Measurements from ENCODE around the gene RABGAP1L.
"Not testable (repeated sequence)": the region's sequence is repeated elsewhere in the genome, so short reads cannot be mapped to it uniquely, and the experiment has no call there.

Gene RABGAP1L

GRCh38 chr1:174777262-174777661, 617.9 kb downstream of the RABGAP1L start:
- no peak for DNase-seq

DNA sequence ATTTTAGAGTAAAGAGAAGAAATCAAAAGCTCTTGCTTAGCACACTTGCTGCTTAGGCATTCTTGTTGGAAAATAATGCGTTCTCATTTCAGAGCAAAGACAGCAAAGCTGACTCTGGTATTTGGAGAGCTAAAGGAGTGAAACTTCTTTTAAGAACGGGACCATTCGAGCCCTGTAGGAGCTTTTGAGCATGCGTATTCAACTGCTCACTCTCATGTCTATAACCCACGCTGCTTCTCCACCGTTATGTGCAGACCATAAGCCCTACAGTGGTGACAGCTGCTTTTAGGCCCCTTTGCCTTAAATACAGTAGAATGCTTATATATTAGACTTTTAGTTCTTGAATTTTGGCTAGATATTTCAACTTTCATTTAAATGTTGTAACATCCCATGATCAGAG, 626.2 kb downstream of the RABGAP1L start:
- DNase-seq, result no peak

DNA sequence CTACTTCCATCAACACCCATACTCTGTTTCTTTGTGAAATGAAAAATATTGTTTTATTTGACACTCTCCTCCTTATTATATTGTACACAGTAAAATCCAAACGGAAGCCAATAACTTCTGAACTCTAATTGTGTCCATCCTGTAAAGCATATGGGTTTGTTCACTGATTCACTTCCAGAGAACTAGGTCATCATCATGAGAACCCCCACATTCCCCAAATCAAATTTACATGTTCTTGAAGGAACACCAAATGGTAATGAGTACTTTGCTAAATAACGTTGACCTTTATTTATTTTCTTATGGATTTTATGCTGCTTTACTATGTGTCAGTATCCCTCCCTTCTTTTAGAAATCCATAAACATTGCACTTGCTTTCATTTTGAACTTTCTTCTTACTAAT, 627.0 kb downstream of the RABGAP1L start:
- DNase-seq, result no peak

DNA sequence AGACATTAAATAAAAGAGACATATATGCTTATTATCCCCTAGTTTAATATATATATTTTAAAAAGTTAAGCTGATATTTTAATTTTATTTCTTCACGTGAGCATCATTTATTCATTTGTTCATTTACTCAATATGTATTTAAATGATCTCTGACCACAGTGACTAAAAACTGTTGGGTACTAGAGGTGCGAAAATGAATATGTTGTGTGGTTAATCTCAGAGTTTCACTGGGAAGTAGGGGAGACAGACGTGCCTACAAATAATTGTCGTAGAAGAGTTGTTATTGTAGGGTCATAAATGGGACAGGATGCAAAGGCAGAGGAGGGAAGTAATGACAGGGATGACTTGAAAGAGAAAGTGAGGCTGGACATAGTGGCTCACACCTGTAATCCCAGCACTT, 627.4 kb downstream of the RABGAP1L start:
- DNase-seq, result no peak

GRCh38 chr1:174788981-174789380, 629.7 kb downstream of the RABGAP1L start:
- DNase-seq, result no peak

DNA sequence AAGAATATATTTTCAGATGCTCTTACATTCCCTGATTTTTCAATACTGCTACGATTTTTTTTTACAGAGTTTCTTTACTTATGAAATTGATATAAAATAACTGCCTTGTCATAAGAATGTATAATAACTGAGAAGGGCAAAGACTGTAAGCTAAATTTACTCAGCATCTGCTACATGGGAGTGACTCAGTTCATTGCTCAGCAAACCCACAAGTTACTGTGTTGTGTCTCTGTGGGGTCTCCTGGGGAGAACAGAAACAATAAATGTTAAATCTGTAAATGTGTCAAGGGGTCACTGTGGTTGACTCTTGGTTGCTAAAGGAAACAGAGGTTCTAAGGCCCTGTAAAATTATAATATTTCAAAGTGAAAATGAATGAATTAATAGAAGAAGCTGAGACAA, 630.1 kb downstream of the RABGAP1L start:
- DNase-seq, result no peak

DNA sequence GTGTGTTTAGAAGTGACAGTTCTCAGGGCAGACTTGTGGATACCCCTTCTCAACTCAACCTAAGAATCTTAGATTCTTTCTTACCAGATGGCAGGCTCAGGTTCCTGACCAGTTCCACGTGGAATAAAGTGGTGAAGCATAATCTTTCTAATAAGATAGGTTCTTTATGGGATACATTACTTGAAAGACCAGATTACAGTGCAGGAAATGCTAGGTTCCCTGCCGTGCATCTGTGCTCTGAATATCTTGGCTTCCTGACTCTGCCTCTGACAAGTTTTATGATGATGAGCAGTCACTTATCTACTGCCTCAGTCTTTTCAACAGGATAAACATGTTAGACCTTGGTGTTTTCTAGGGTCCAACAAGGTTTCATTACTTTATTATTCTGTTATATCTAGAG, 632.5 kb downstream of the RABGAP1L start:
- no peak for DNase-seq

DNA sequence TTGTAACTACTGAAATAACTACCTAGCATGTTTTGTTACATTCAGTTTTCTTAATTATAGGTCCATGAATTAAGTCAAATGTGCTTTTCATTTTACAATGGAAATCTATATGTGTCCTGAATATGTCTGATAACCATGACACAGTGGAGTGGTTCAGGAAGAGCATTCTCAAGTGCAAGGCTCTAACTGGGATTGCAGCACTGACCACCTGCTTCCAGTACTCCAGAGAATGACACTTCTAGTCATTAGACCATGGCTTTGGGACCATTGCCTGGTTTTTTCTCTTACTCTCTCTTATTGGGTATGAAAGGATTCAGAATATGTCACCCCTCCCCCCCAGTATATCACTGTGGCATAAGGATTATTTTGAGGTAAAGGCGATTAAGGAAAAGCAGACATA, 635.5 kb downstream of the RABGAP1L start:
- no peak for DNase-seq

DNA sequence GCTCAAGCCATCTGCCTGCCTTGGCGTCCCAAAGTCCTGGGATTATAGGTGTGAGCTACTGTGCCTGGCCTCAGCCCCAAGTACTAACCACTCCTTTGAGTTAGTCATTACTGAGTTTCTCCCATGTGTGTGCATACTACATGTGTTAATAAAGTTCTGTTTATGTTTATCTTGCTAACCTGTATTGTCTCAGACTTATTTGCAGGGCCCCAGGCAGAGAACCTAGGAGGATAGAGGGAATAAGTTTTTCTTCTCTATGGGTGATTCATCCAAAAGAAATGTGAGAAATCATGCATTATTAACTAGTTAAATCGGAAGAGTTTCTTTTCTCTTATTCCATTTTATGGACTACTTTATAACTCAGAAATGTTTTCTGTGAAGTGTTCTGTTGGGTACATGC, 636.5 kb downstream of the RABGAP1L start:
- no peak for DNase-seq

DNA sequence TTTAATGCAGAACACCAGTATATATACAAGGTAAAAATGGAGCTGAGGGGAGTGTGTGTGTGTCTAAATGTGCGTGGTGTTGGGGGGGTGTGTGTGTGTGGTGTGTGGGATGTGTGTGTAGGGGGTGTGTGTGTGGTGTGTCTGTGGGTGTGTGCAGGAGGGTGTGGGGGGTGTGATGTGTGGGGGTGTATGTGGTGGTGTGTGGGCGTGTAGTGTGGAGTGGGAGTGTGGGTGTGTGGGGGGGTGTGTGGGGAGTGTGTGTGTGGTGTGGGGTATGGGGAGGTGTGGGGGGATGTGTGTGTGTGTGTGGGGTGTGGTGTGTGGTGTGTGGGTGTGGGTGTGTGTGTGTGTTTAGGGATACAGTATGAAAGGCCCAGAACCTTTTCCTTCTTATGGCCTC, 638.1 kb downstream of the RABGAP1L start:
- no peak for DNase-seq

DNA sequence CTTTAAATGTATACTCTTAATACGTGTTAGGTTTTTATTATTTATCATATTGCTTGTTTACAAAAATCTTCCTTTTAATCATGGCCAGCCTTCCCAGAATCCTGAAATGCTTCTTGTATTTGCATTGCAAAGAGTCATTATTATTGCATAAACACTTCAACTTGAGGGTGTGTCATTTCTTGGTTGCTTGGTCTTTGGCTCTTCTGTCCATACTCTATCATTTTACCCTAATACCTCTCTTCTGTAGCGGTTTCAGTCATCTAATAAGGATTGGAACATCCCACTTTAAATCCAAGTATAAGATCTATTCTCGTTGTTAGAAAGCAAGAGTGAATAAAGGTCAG, 639.8 kb downstream of the RABGAP1L start:
- no peak for DNase-seq

DNA sequence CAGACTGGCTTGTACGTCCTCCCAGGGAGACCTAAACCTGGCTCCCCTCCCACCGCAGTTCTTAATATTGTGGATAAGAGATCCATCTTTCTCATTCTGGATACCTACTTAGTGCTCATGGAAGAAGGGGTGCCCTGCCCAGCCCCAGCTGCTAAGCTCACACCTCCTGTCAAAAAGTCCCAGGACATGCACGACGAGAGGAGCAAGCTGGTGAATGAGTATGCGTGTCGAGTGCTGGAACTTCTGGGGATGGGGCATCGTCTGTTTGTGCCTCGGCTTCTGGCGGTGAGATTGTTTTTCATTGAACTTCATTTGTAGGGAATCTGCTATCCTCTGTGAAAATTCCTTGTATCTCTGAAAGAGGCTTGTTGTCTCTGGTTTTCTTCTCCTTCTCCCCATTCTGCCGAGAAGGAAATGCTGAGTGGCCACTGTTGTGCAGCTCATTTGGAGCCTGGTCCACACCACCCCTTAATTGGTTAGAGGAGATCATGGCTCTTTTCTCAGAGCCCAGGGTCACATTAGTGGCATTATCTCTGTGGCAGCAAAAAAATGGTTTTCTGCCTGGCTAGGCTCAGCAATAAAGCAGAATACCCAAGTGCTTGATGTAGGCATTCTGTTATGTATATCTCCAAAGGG, 641.0 kb downstream of the RABGAP1L start:
- DNase-seq, result no peak

- DNase-seq, result no peak
Measured at GRCh38 chr1:174800876-174801275, 641.6 kb downstream of the RABGAP1L start.

DNA sequence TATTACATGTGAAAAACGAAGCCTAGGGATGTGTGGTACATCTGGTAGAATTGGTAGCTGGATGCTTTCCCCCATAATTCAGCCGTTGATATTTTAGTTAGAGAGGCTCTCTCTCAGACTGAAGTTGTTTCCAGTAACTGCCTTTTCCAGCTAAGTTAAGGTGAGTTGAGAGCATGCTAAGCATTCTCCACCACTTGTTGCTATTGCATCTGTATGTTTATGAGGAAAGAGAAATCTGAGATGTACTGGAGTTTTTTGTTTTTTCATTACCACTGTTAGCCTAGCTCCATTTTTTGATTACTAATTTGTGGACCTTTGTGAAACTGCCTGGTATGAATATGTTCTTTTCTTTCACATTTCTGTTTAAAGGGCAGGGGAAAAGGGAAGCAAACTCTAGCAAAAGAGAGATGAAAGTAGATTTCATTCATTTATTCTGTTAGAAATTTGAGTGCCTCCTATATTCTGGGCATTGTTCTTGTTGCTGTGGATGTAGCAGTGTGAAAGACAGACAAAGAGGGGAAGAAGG, 650.5 kb downstream of the RABGAP1L start:
- DNase-seq, result no peak

- DNase-seq, result no peak
Measured at GRCh38 chr1:174812016-174812415, 652.7 kb downstream of the RABGAP1L start.

GRCh38 chr1:174812656-174813055, 653.3 kb downstream of the RABGAP1L start:
- no peak for DNase-seq

GRCh38 chr1:174815036-174815435, 655.7 kb downstream of the RABGAP1L start:
- DNase-seq, result no peak

- DNase-seq, result no peak
Measured at GRCh38 chr1:174815474-174815908, 656.2 kb downstream of the RABGAP1L start.

GRCh38 chr1:174816621-174817020, 657.3 kb downstream of the RABGAP1L start:
- DNase-seq, result not testable (repeated sequence)

DNA sequence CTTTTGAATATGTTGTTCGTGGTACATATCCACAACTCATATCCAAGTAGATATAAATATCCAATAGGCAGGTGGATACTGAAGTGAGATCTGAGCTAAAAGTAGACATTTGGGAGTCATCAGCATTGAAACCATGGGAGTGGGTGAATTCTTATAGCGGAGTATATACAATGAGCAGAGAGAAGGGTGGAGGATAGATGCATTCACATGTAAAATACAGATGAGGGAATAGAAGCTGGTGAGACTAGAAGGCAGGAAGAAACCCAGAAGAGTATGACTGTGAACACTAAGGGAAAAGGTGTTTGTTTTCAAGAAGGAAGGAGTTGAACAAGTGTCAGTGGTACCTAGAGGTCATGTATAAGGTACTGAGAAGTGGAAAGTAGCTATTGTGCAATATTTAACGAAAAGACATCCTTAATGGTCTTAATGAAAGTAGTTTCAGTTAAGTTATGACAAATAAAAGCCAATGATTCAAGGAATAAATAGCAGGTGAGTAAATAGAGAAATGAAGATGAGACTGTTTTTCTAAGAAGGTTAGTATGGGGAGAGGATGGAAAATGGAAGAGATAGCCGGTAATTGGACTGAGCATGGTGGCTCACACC, 658.8 kb downstream of the RABGAP1L start:
- no peak for DNase-seq

DNA sequence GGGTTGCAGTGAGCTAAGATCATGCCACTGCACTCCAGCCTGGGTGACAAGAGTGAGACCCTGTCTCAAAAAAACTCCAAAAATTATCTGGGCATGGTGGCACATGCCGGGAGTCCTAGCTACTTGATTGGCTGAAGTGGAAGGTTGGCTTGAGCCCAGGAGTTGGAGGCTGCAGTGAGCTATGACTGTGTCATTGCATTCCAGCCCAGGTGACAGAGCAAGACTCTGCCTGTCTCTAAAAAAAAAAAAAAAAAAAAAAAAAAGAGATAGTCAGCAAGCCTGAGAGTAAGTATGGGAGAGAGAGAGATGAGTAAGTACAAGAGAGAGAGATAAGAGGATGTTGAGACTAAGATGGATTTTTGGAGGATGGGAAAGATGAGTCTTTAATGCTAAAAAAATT, 659.6 kb downstream of the RABGAP1L start:
- DNase-seq, result no peak

DNA sequence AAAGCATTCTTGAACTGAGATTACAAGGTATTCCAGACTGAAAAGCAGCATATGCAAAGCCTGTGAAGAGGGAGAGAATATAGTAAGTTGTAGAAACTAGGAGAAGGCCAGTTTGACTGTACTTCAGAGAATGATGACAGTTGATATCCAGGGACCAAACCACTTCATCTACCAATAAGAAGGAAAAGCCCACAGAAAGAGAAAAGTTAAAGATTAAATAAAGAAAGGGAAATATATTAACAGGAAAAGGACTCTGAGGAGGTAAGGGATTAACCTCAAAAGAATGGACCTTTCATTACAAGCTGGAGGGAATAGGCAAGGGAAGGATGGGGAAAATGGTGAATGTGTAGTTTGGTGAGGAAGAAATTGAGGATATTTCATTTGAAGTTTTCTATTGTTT, 660.3 kb downstream of the RABGAP1L start:
- DNase-seq, result no peak

- DNase-seq, result no peak
Measured at GRCh38 chr1:174825127-174825526, 665.8 kb downstream of the RABGAP1L start.

GRCh38 chr1:174825806-174826205, 666.5 kb downstream of the RABGAP1L start:
- no peak for DNase-seq

- no peak for DNase-seq
Measured at GRCh38 chr1:174828264-174828663, 668.9 kb downstream of the RABGAP1L start.
